ENCODE data around the gene ZDHHC14. TPM values are rescaled to one million over a fixed set of nuclear protein-coding genes. Genes with fewer than 3 reads are reported as not detected.

The ZDHHC14 gene
- total RNA-seq, 1 experiment from 2014 or later = 1.7 TPM

- Histone ChIP-seq H2BK15ac (ENCODE audit: low read depth, low read length) (no peak overlapping the region), H4K20me1 (ENCODE audit: control insufficient read depth, insufficient read depth, insufficient read length) (no peaks in the 10 kb centered on the region), H3K9ac (ENCODE audit: extremely low read depth, insufficient read length, low read length) (no peak overlapping the region), H3K23ac (ENCODE audit: insufficient read length, low read depth, low read length) (no peak overlapping the region), H4K8ac (replicated peaks; ENCODE audit: insufficient read length, low read depth, low read length) (no peak overlapping the region), H2BK20ac (ENCODE audit: low read depth, low read length, poor library complexity, severe bottlenecking) (no peak overlapping the region), H3K9me3 (ENCODE audit: control insufficient read depth, low read depth, low read length) (no peaks in the 10 kb centered on the region), H2AK5ac (ENCODE audit: insufficient read length, low read length) (no peak overlapping the region), H3K23me2 (ENCODE audit: insufficient read length, low read depth, low read length, poor library complexity, severe bottlenecking) (no peaks in the 10 kb centered on the region), H3K56ac (ENCODE audit: insufficient read length, low read depth, low read length) (no peak overlapping the region), H3K27me3 (ENCODE audit: insufficient read depth, low read length) (no peaks in the 10 kb centered on the region), H4K5ac (ENCODE audit: insufficient read length, low read depth, low read length) (no peak overlapping the region), H3T11ph (ENCODE audit: low read length) (no peak overlapping the region), H2AFZ (ENCODE audit: low read length) (no peak overlapping the region), H3K27ac (ENCODE audit: insufficient read length, low read depth, low read length) (no peak overlapping the region), H3K4me2 (ENCODE audit: insufficient read depth, insufficient read length, low read length) (no peak overlapping the region), H3K4me1 (ENCODE audit: insufficient read depth, low read length) (peaks cover 6% of the 10 kb centered on the region; the same call in 1 of the 2 replicates), H3K18ac (ENCODE audit: insufficient read length, low read depth, low read length) (no peak overlapping the region), H2BK12ac (ENCODE audit: insufficient read length, low read depth, low read length) (no peak overlapping the region), H4K91ac (ENCODE audit: insufficient read length, low read depth, low read length) (no peak overlapping the region), H3K14ac (ENCODE audit: insufficient read depth, low read length) (no peak overlapping the region), H3K4ac (ENCODE audit: low read depth, low read length) (no peak overlapping the region), H2BK120ac (ENCODE audit: low read depth, low read length, poor library complexity, severe bottlenecking) (no peak overlapping the region), H3K79me2 (ENCODE audit: insufficient read depth, low read length) (no peaks in the 10 kb centered on the region), H2BK5ac (ENCODE audit: insufficient read length, low read length) (no peak overlapping the region), H3K79me1 (ENCODE audit: insufficient read depth, low read depth, low read length, poor library complexity, severe bottlenecking) (no peaks in the 10 kb centered on the region)
- peaks cover 14 to 15% of the 10 kb centered on the region in 2 experiments for H3K4me1 Mint-ChIP-seq
- no peaks in the 10 kb centered on the region for H3K36me3 Mint-ChIP-seq (ENCODE audit: insufficient read depth in 1 of 3, low read depth in 3 of 3)
- no peaks in the 10 kb centered on the region for H3K9me3 Mint-ChIP-seq
- no peak overlapping the region for H3K27ac Mint-ChIP-seq
- peaks cover 30% of the 10 kb centered on the region for H3K27me3 Mint-ChIP-seq (ENCODE audit: low read depth)
- WGBS (ENCODE audit: extremely low coverage, insufficient read length, low lambda C conversion rate) = no CpG with 5 or more reads among the region's 9 CpGs
- TF ChIP-seq, protein P1, sequence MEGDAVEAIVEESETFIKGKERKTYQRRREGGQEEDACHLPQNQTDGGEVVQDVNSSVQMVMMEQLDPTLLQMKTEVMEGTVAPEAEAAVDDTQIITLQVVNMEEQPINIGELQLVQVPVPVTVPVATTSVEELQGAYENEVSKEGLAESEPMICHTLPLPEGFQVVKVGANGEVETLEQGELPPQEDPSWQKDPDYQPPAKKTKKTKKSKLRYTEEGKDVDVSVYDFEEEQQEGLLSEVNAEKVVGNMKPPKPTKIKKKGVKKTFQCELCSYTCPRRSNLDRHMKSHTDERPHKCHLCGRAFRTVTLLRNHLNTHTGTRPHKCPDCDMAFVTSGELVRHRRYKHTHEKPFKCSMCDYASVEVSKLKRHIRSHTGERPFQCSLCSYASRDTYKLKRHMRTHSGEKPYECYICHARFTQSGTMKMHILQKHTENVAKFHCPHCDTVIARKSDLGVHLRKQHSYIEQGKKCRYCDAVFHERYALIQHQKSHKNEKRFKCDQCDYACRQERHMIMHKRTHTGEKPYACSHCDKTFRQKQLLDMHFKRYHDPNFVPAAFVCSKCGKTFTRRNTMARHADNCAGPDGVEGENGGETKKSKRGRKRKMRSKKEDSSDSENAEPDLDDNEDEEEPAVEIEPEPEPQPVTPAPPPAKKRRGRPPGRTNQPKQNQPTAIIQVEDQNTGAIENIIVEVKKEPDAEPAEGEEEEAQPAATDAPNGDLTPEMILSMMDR (conservative IDR thresholded peaks at IDR 0.05) = no peak
- no peak overlapping the region for H3K4me3 Mint-ChIP-seq
- DNase-seq = no peak
These were observed 4.2 kb upstream of the ZDHHC14 start for GRCh38 chr6:157376706-157377230.

Data from H9 (cell line).